Endothelial cell of umbilical vein (primary cell): Measurements from ENCODE around the gene SFMBT2. TPM values are rescaled to one million over a fixed set of nuclear protein-coding genes. Genes with fewer than 3 reads are reported as not detected.

Experiments used
- BruUV-seq: library from RNA; stranded (reverse); fragments of 400-500 nt; replicated peaks from 2 replicates; lab custom pipeline; 2021; lab: Mats Ljungman, UMichigan
- CTCF ChIA-PET: fragments of 300-600, 350-600 bp; sonication (Branson Sonifier 250); formaldehyde crosslinking; loops from one replicate; lab custom pipeline; 2021; ENCODE audit warnings: antibody characterized with exemption, inconsistent platforms; lab: Charles Lee
- POLR2A ChIA-PET: fragments of 300-600, 350-600 bp; sonication (Branson Sonifier 250); formaldehyde crosslinking; loops from one replicate; lab custom pipeline; 2021; ENCODE audit warnings: antibody characterized with exemption, inconsistent platforms; lab: Charles Lee
- DNase-seq: peaks from one replicate; pipeline ENCODE4 v3.0.0-alpha.2; 2011; ENCODE audit warnings: low read depth, low spot score
- FAIRE-seq: peaks from 2 replicates; lab custom pipeline; 2011; peaks lifted over from hg19 to GRCh38; lab: Jason Lieb, UNC
- H2AFZ ChIP-seq: 2 replicates; pipeline ENCODE4 v1.6.0; 2012; ENCODE audit warnings: low read depth, low read length, control low read depth, inconsistent platforms
- H3K27ac ChIP-seq: 2 replicates; pipeline ENCODE4 v1.5.1; 2011; ENCODE audit warnings: low read depth, mild to moderate bottlenecking, control low read depth, low read length, moderate library complexity; ENCODE audit not compliant: insufficient read depth
- H3K27me3 ChIP-seq, 2 experiments: 2 replicates each; pipeline versions ENCODE4 v1.6.0 to v1.6.1; 2011; ENCODE audit warnings: low read length in 2 of 2, mixed read lengths in 1 of 2; ENCODE audit not compliant: control insufficient read depth in 2 of 2, insufficient read depth in 2 of 2
- H3K36me3 ChIP-seq, 2 experiments: 2 replicates in 1 of 2; 3 replicates in 1 of 2; pipeline ENCODE4 v1.5.1; 2011; ENCODE audit warnings: low read length in 2 of 2, mild to moderate bottlenecking in 1 of 2, moderate library complexity in 1 of 2; ENCODE audit not compliant: control insufficient read depth in 2 of 2, insufficient read depth in 2 of 2; ENCODE audit errors: extremely low read depth in 1 of 2
- H3K4me1 ChIP-seq: 3 replicates; pipeline ENCODE4 v1.5.1; 2011; ENCODE audit warnings: mild to moderate bottlenecking, low read length; ENCODE audit not compliant: control insufficient read depth, insufficient read depth; ENCODE audit errors: extremely low read depth
- H3K4me2 ChIP-seq: 2 replicates; pipeline ENCODE4 v1.6.1; 2011; ENCODE audit warnings: low read length, control low read depth, mixed read lengths; ENCODE audit not compliant: insufficient read depth
- H3K4me3 ChIP-seq, 3 experiments: fragments of 200-600 bp in 1 of 3; sonication (generic), shearing (Covaris generic) in 1 of 3; replicated peaks in 1 of 3; 2 replicates each; pipeline ENCODE4 v1.5.1; 2011 to 2016; ENCODE audit warnings: control low read depth in 3 of 3, low read length in 3 of 3, mild to moderate bottlenecking in 2 of 3, inconsistent platforms in 1 of 3, low read depth in 1 of 3, moderate library complexity in 1 of 3; ENCODE audit not compliant: insufficient read depth in 1 of 3
- H3K79me2 ChIP-seq: 2 replicates; pipeline ENCODE4 v1.6.0; 2012; ENCODE audit warnings: low read length, inconsistent platforms; ENCODE audit not compliant: control insufficient read depth, insufficient read depth
- H3K9ac ChIP-seq: replicated peaks from 2 replicates; pipeline ENCODE3; 2011; ENCODE audit warnings: low read length, control low read depth; ENCODE audit not compliant: insufficient read depth; ENCODE audit errors: extremely low read depth
- H3K9me1 ChIP-seq: replicated peaks from 3 replicates; pipeline ENCODE4 v1.6.0; 2011; ENCODE audit warnings: mild to moderate bottlenecking, low read length; ENCODE audit not compliant: control insufficient read depth, insufficient read depth; ENCODE audit errors: extremely low read depth
- H3K9me3 ChIP-seq: replicated peaks from 2 replicates; pipeline ENCODE4 v1.5.1; 2012; ENCODE audit warnings: low read length, inconsistent platforms; ENCODE audit not compliant: control insufficient read depth, insufficient read depth
- H4K20me1 ChIP-seq: replicated peaks from 2 replicates; pipeline ENCODE3; 2011; ENCODE audit warnings: mild to moderate bottlenecking, low read length; ENCODE audit not compliant: control insufficient read depth, insufficient read depth; ENCODE audit errors: extremely low read depth
- CTCF ChIP-seq, 2 donors: IDR thresholded peaks; 1 replicate in 1 of 2; 2 replicates in 1 of 2; pipeline ENCODE4 v1.5.1; 2011; ENCODE audit warnings: low read length in 2 of 2, mild to moderate bottlenecking in 2 of 2, moderate library complexity in 2 of 2, control low read depth in 1 of 2, inconsistent platforms in 1 of 2, low read depth in 1 of 2; ENCODE audit not compliant: insufficient read depth in 1 of 2; ENCODE audit errors: extremely low read depth in 1 of 2
- EZH2 ChIP-seq: IDR thresholded peaks from 2 replicates; pipeline ENCODE4 v1.6.1; 2012; ENCODE audit warnings: borderline replicate concordance, low read depth, mild to moderate bottlenecking, moderate library complexity, low read length, inconsistent platforms; ENCODE audit not compliant: severe bottlenecking
- GATA2 ChIP-seq: IDR thresholded peaks from 2 replicates; pipeline ENCODE4 v1.7.0; 2011; ENCODE audit warnings: low read depth, mild to moderate bottlenecking, moderate library complexity, mixed read lengths, low read length; ENCODE audit not compliant: insufficient read length, insufficient read depth
- JUN ChIP-seq: IDR thresholded peaks from 2 replicates; pipeline ENCODE4 v1.6.1; 2011; ENCODE audit warnings: borderline replicate concordance, low read depth; ENCODE audit not compliant: insufficient read length, insufficient read depth
- MAX ChIP-seq: IDR thresholded peaks from 2 replicates; pipeline ENCODE4 v1.6.1; 2011; ENCODE audit not compliant: insufficient read depth, insufficient read length
- MYC ChIP-seq: IDR thresholded peaks from one replicate; pipeline ENCODE4 v1.6.1; 2011; ENCODE audit warnings: mild to moderate bottlenecking, low read depth, low read length
- POLR2A ChIP-seq: IDR thresholded peaks from 2 replicates; pipeline ENCODE4 v1.6.1; 2012; ENCODE audit warnings: low read depth, mild to moderate bottlenecking, control low read depth, low read length
- dilution Hi-C: fragments of 300-500 bp; cut with MboI; formaldehyde crosslinking; loops from one replicate; pipeline ENCODE4 v1.15.0; 2019; ENCODE audit warnings: low sequenced_read_pairs; ENCODE audit not compliant: extremely low pct_ligation_motif_present
- intact Hi-C: fragments of 100-400 bp; cut with micrococcal nuclease; formaldehyde crosslinking; loops from one replicate; pipeline ENCODE4 v1.10.0; 2022
- polyA plus RNA-seq, 4 experiments: library from polyadenylated mRNA; depleted of rRNA in 3 of 4; stranded (reverse) in 3 of 4; unstranded in 1 of 4; fragments of >200 nt; gene quantifications; 2 replicates each; pipeline versions ENCODE4 v1.2.1 to v1.2.3, GENCODE V29; 2011 to 2012; ENCODE audit warnings: missing spikeins in 1 of 4
- total RNA-seq: library from RNA; stranded (reverse); gene quantifications from 2 replicates; pipeline ENCODE4 v1.2.3, GENCODE V29; 2021

Gene SFMBT2
- total and polyA plus RNA-seq, 2 donors (not counting 3 experiments of a cell fraction or from before 2014, with no cell fraction given): 0.14 to 0.64 TPM

GRCh38 chr10:7261351-7261750 lies 149.5 kb downstream of the SFMBT2 start:
- H3K79me2 ChIP-seq: no peaks in the 10 kb centered on the region
- dilution Hi-C loops (no loop called here), intact Hi-C loops (loop anchor here (5.0 kb wide), 2 partner anchors 426 to 589 kb away; no protein-coding TSS in a partner anchor)
- no peaks in the 10 kb centered on the region for H3K27me3 ChIP-seq
- no peak overlapping the region for H3K27ac ChIP-seq
- H2AFZ ChIP-seq: no peak overlapping the region
- no peaks in the 10 kb centered on the region for H3K9me3 ChIP-seq
- H3K36me3 ChIP-seq: no peaks in the 10 kb centered on the region
- no peak overlapping the region for H3K4me2 ChIP-seq
- DNase-seq (no peak), FAIRE-seq (no peak)
- CTCF ChIA-PET: no interaction called here
- no peaks in the 10 kb centered on the region for H4K20me1 ChIP-seq
- no peak overlapping the region for H3K4me3 ChIP-seq
- POLR2A ChIA-PET: no interaction called here
- no TSS peak for BruUV-seq
- H3K9me1 ChIP-seq: no peaks in the 10 kb centered on the region
- peaks cover 10% of the 10 kb centered on the region for H3K4me1 ChIP-seq
- H3K9ac ChIP-seq: no peak overlapping the region
- TF ChIP-seq CTCF (IDR thresholded peaks at IDR 0.05; ENCODE audit: extremely low read depth in 1 of 2, insufficient read depth in 1 of 2, low read depth in 1 of 2, low read length in 2 of 2) (no peak), EZH2 (no peak), GATA2 (no peak), MYC (no peak), JUN (no peak), MAX (no peak), POLR2A (no peak)
